ENCODE results near the gene RBMS2. TPM values are rescaled to one million over a fixed set of nuclear protein-coding genes. Genes with fewer than 3 reads are reported as not detected.

RBMS2 gene
- total RNA-seq, 1 experiment from 2014 or later, result 18.2 TPM

GRCh38 chr12:56622535-56622934 lies 100.9 kb downstream of the RBMS2 start:
- intact Hi-C loops (cut with micrococcal nuclease; ENCODE audit: unreplicated experiment) (no loop called here), in situ Hi-C loops (cut with HindIII; ENCODE audit: low pct_unique_long_range_greater_than_20kb, low sequenced_read_pairs) (loop anchor here (10.0 kb wide), 1 partner anchor 48 kb away; no protein-coding TSS in a partner anchor)
- ATAC-seq, result no peak

GRCh38 chr12:56626701-56627100 lies 105.1 kb downstream of the RBMS2 start:
- Histone ChIP-seq H3K4me3 (ENCODE audit: low read depth in 2 of 2, low read length in 2 of 2) (no peak overlapping the region), H3K9me3 (ENCODE audit: control insufficient read depth, insufficient read depth, low read depth, low read length) (no peaks in the 10 kb centered on the region), H3K36me3 (ENCODE audit: control insufficient read depth, insufficient read depth, low read length) (peaks cover 6% of the 10 kb centered on the region), H3K27me3 (ENCODE audit: control insufficient read depth, insufficient read depth, low read length) (no peaks in the 10 kb centered on the region), H3K27ac (ENCODE audit: low read length) (no peak overlapping the region), H3K4me1 (ENCODE audit: control insufficient read depth, insufficient read depth, low read length) (peaks cover 16% of the 10 kb centered on the region)
- intact Hi-C loops (cut with micrococcal nuclease; ENCODE audit: unreplicated experiment) (no loop called here), in situ Hi-C loops (cut with HindIII; ENCODE audit: low pct_unique_long_range_greater_than_20kb, low sequenced_read_pairs) (loop anchor here (10.0 kb wide), 1 partner anchor 52 kb away; no protein-coding TSS in a partner anchor)
- POLR2A ChIA-PET, result interaction anchor here (0.5 kb wide), 1 partner anchor 475 kb away, joined by 3 read pairs; no protein-coding TSS in a partner anchor
- DNase-seq (ENCODE audit: low read depth, low spot score), result no peak
- ATAC-seq, result no peak
- no peak for TF ChIP-seq SIN3A (IDR thresholded peaks at IDR 0.05; ENCODE audit: borderline replicate concordance, insufficient read depth, low read depth, low read length)
- TF ChIP-seq CTCF (IDR thresholded peaks at IDR 0.05), result no peak
- no peak for TF ChIP-seq POLR2AphosphoS5 (IDR thresholded peaks at IDR 0.05; ENCODE audit: low read depth, low read length)
- TF ChIP-seq REST (IDR thresholded peaks at IDR 0.05; ENCODE audit: insufficient read depth in 1 of 2, low read depth in 2 of 2, low read length in 1 of 2), result no peak
- no TSS peak for BruUV-seq (replicated peaks)
- CTCF ChIA-PET, result no interaction called here

More at GRCh38 chr12:56622535-56622934, 100.9 kb downstream of the RBMS2 start:
- no peaks in the 10 kb centered on the region for H3K9me3 ChIP-seq (ENCODE audit: control insufficient read depth, insufficient read depth, low read depth, low read length)
- ChIA-PET CTCF (interaction anchor here (0.6 kb wide), 1 partner anchor 359 kb away, joined by 3 read pairs; no protein-coding TSS in a partner anchor), POLR2A (no interaction called here)
- TF ChIP-seq CTCF (IDR thresholded peaks at IDR 0.05), result no peak
- TF ChIP-seq POLR2AphosphoS5 (IDR thresholded peaks at IDR 0.05; ENCODE audit: low read depth, low read length), result no peak
- TF ChIP-seq REST (IDR thresholded peaks at IDR 0.05; ENCODE audit: insufficient read depth in 1 of 2, low read depth in 2 of 2, low read length in 1 of 2), result no peak
- TF ChIP-seq SIN3A (IDR thresholded peaks at IDR 0.05; ENCODE audit: borderline replicate concordance, insufficient read depth, low read depth, low read length), result no peak
- TF ChIP-seq TCF7L2 (IDR thresholded peaks at IDR 0.05; ENCODE audit: low read depth, low read length), result no peak
- no peak overlapping the region for H3K4me3 ChIP-seq (ENCODE audit: low read depth in 2 of 2, low read length in 2 of 2)
- BruUV-seq (replicated peaks), result no TSS peak
- H3K27me3 ChIP-seq (ENCODE audit: control insufficient read depth, insufficient read depth, low read length), result no peaks in the 10 kb centered on the region
- no peak for DNase-seq (ENCODE audit: low read depth, low spot score)
- H3K36me3 ChIP-seq (ENCODE audit: control insufficient read depth, insufficient read depth, low read length), result peaks cover 4% of the 10 kb centered on the region; the same call in 1 of the 2 replicates
- H3K27ac ChIP-seq (ENCODE audit: low read length), result no peak overlapping the region
- H3K4me1 ChIP-seq (ENCODE audit: control insufficient read depth, insufficient read depth, low read length), result no peaks in the 10 kb centered on the region

Data from Panc1 (cell line).